SK-N-SH (cell line): ENCODE data around the gene SPSB1. TPM values are rescaled to one million over a fixed set of nuclear protein-coding genes. Genes with fewer than 3 reads are reported as not detected.

ENCODE experiments used
- CTCF ChIA-PET: fragments of 300-600, 350-600 bp; formaldehyde crosslinking; extraction: SDS; loops from one replicate; lab custom pipeline; 2021; lab: Yijun Ruan, JAX
- POLR2A ChIA-PET: fragments of 350-600 bp; sonication (Branson Sonifier 250); formaldehyde crosslinking; extraction: SDS; loops from one replicate; lab custom pipeline; 2020; ENCODE audit warnings: antibody characterized with exemption, inconsistent platforms; lab: Yijun Ruan, JAX
- DNase-seq: peaks from one replicate; pipeline ENCODE4 v3.0.0; 2012
- H2AFZ ChIP-seq: fragments of 200-600 bp; sonication (generic); 2 replicates; pipeline ENCODE4 v1.8.1; 2016; ENCODE audit warnings: antibody characterized with exemption, mild to moderate bottlenecking, low read depth
- H3F3A ChIP-seq: fragments of 200-600 bp; sonication (generic); replicated peaks from 2 replicates; pipeline ENCODE3; 2016; ENCODE audit warnings: antibody characterized with exemption, mild to moderate bottlenecking; ENCODE audit not compliant: insufficient read depth
- H3K27ac ChIP-seq, 2 experiments: fragments of 200-500 bp in 1 of 2; fragments of 200-600 bp in 1 of 2; sonication (Bioruptor generic) in 1 of 2; sonication (generic), shearing (Covaris generic) in 1 of 2; 2 replicates each; pipeline versions ENCODE4 v1.5.1 to v1.6.1; 2014 to 2016; ENCODE audit warnings: low read depth in 2 of 2, inconsistent platforms in 1 of 2, low read length in 1 of 2, mild to moderate bottlenecking in 1 of 2, mixed read lengths in 1 of 2
- H3K27me3 ChIP-seq: fragments of 200-600 bp; sonication (generic), shearing (Covaris generic); 2 replicates; pipeline ENCODE4 v1.6.1; 2016; ENCODE audit warnings: mixed run types; ENCODE audit not compliant: insufficient read depth
- H3K36me3 ChIP-seq, 2 experiments: fragments of 200-500 bp in 1 of 2; fragments of 200-600 bp in 1 of 2; sonication (Bioruptor generic) in 1 of 2; sonication (generic) in 1 of 2; replicated peaks in 1 of 2; 2 replicates each; pipeline versions ENCODE3 to v1.5.1; 2014 to 2016; ENCODE audit warnings: low read length in 1 of 2, mild to moderate bottlenecking in 1 of 2; ENCODE audit not compliant: insufficient read depth in 2 of 2, control insufficient read depth in 1 of 2
- H3K4me1 ChIP-seq, 2 experiments: fragments of 200-500 bp in 1 of 2; fragments of 200-600 bp in 1 of 2; sonication (Bioruptor generic) in 1 of 2; sonication (generic), shearing (Covaris generic) in 1 of 2; 2 replicates each; pipeline versions ENCODE4 v1.5.1 to v1.6.1; 2014 to 2016; ENCODE audit warnings: low read depth in 1 of 2, low read length in 1 of 2, mixed run types in 1 of 2; ENCODE audit not compliant: insufficient read depth in 2 of 2, control insufficient read depth in 1 of 2
- H3K4me2 ChIP-seq: fragments of 200-600 bp; sonication (generic), shearing (Covaris generic); 2 replicates; pipeline ENCODE4 v1.6.1; 2017; ENCODE audit warnings: mixed run types
- H3K4me3 ChIP-seq, 2 experiments: fragments of 200-500 bp in 1 of 2; fragments of 200-600 bp in 1 of 2; sonication (Bioruptor generic) in 1 of 2; sonication (generic), shearing (Covaris generic) in 1 of 2; 2 replicates each; pipeline versions ENCODE4 v1.5.1 to v1.8.1; 2014 to 2016; ENCODE audit warnings: low read depth in 2 of 2, inconsistent platforms in 1 of 2, low read length in 1 of 2, mild to moderate bottlenecking in 1 of 2, mixed read lengths in 1 of 2, moderate library complexity in 1 of 2
- H3K79me2 ChIP-seq: fragments of 200-600 bp; sonication (generic); 2 replicates; pipeline ENCODE4 v1.8.1; 2017; ENCODE audit warnings: mild to moderate bottlenecking; ENCODE audit not compliant: insufficient read depth
- H3K9ac ChIP-seq: fragments of 200-600 bp; sonication (generic); 2 replicates; pipeline ENCODE4 v1.6.1; 2017; ENCODE audit warnings: mixed run types
- H3K9me2 ChIP-seq: fragments of 200-600 bp; sonication (generic); 2 replicates; pipeline ENCODE4 v1.6.1; 2017; ENCODE audit warnings: mixed run types
- H3K9me3 ChIP-seq: fragments of 200-600 bp; sonication (generic); 2 replicates; pipeline ENCODE4 v1.6.1; 2017; ENCODE audit warnings: mixed run types, mild to moderate bottlenecking, moderate library complexity
- H4K20me1 ChIP-seq: fragments of 200-600 bp; sonication (generic); 2 replicates; pipeline ENCODE4 v1.6.1; 2017; ENCODE audit warnings: mild to moderate bottlenecking, mixed run types; ENCODE audit not compliant: insufficient read depth
- ELF1 ChIP-seq: IDR thresholded peaks from 2 replicates; pipeline ENCODE4 v1.4.0; 2012
- FOSL2 ChIP-seq: IDR thresholded peaks from 2 replicates; pipeline ENCODE4 v1.4.0; 2012; ENCODE audit warnings: low read depth, mild to moderate bottlenecking, moderate library complexity, borderline replicate concordance
- GATA2 ChIP-seq: sonication (generic); formaldehyde crosslinking; IDR thresholded peaks from 2 replicates; pipeline ENCODE4 v1.5.0; 2020; ENCODE audit warnings: mild to moderate bottlenecking, missing genetic modification reagents
- JUND ChIP-seq: IDR thresholded peaks from 2 replicates; pipeline ENCODE4 v1.4.0; 2012
- MAX ChIP-seq: IDR thresholded peaks from 2 replicates; pipeline ENCODE4 v1.4.0; 2012; ENCODE audit warnings: low read depth
- MEF2A ChIP-seq: IDR thresholded peaks from 2 replicates; pipeline ENCODE4 v1.4.0; 2012; ENCODE audit warnings: low read depth, borderline replicate concordance
- NFIC ChIP-seq: IDR thresholded peaks from 2 replicates; pipeline ENCODE4 v1.4.0; 2012; ENCODE audit warnings: borderline replicate concordance
- NRF1 ChIP-seq: IDR thresholded peaks from 2 replicates; pipeline ENCODE4 v1.6.1; 2012; ENCODE audit warnings: low read depth, mild to moderate bottlenecking, low read length
- PBX3 ChIP-seq: IDR thresholded peaks from 2 replicates; pipeline ENCODE4; 2012
- POLR2AphosphoS5 ChIP-seq: IDR thresholded peaks from 2 replicates; pipeline ENCODE4 v1.6.1; 2012; ENCODE audit warnings: low read depth, low read length
- RAD21 ChIP-seq: IDR thresholded peaks from 2 replicates; pipeline ENCODE4 v1.6.1; 2012; ENCODE audit warnings: mild to moderate bottlenecking, low read length
- RCOR1 ChIP-seq: fragments of 150-350 bp; IDR thresholded peaks from 2 replicates; pipeline ENCODE4 v1.6.1; 2017; ENCODE audit warnings: antibody characterized with exemption, low read length
- RFX5 ChIP-seq: IDR thresholded peaks from 2 replicates; pipeline ENCODE4 v1.6.1; 2012; ENCODE audit warnings: mild to moderate bottlenecking, improper control_type of control experiment, low read length
- RXRA ChIP-seq: IDR thresholded peaks from 2 replicates; pipeline ENCODE4 v1.4.0; 2012; ENCODE audit warnings: low read depth, mild to moderate bottlenecking, borderline replicate concordance
- SIN3A ChIP-seq: IDR thresholded peaks from 2 replicates; pipeline ENCODE4 v1.6.1; 2012; ENCODE audit warnings: low read depth, mild to moderate bottlenecking, low read length, moderate library complexity, borderline replicate concordance
- SMC3 ChIP-seq: IDR thresholded peaks from 2 replicates; pipeline ENCODE4 v1.6.1; 2012; ENCODE audit warnings: low read depth, low read length, improper control_type of control experiment
- TAF1 ChIP-seq: IDR thresholded peaks from 2 replicates; pipeline ENCODE4 v1.6.1; 2012; ENCODE audit warnings: low read depth, mild to moderate bottlenecking, low read length, moderate library complexity, borderline replicate concordance
- TCF12 ChIP-seq: IDR thresholded peaks from 2 replicates; pipeline ENCODE4 v1.4.0; 2012
- USF1 ChIP-seq: IDR thresholded peaks from 2 replicates; pipeline ENCODE4 v1.4.0; 2012; ENCODE audit warnings: low read depth, borderline replicate concordance
- YY1 ChIP-seq: IDR thresholded peaks from 2 replicates; pipeline ENCODE4 v1.4.0; 2012; ENCODE audit warnings: low read depth, mild to moderate bottlenecking
- WGBS: methylation state at CpG from one replicate; pipeline ENCODE4 v1.1.6; 2017; ENCODE audit warnings: low lambda C conversion rate; 5-methylcytosine and 5-hydroxymethylcytosine counted together
- polyA plus RNA-seq, 3 experiments: library from polyadenylated mRNA; depleted of rRNA; stranded (reverse); fragments of >200 nt; gene quantifications; 2 replicates each; pipeline ENCODE4 v1.2.3, GENCODE V29; 2012
- TF ChIP-seq, protein P1 (sequence below): fragments of 150-350 bp; IDR thresholded peaks from 2 replicates; pipeline ENCODE4 v1.6.1; 2016; ENCODE audit warnings: mild to moderate bottlenecking, low read depth, low read length
- TF ChIP-seq, protein P2 (sequence below): IDR thresholded peaks from 2 replicates; pipeline ENCODE4 v1.4.0; 2012; ENCODE audit warnings: low read depth, borderline replicate concordance

SPSB1 gene
- polyA plus RNA-seq, 1 of the 3 experiments (the other 2 are of a cell fraction), result 9.2 TPM

- no peaks in the 10 kb centered on the region for H3K9me2 ChIP-seq
- H3F3A ChIP-seq, result no peaks in the 10 kb centered on the region
- H3K79me2 ChIP-seq, result peaks cover 30% of the 10 kb centered on the region
- no peak overlapping the region for H3K4me2 ChIP-seq
- DNase-seq, result no peak
- peaks cover 0 to 15% of the 10 kb centered on the region in 2 experiments; a peak in 1 of 4 replicates for H3K4me1 ChIP-seq
- POLR2A ChIA-PET, result no interaction called here
- peaks cover 41% of the 10 kb centered on the region for H4K20me1 ChIP-seq
- no peak for TF ChIP-seq GATA2 (CRISPR knock-in tag)
- no peak for TF ChIP-seq TAF1
- no peak for TF ChIP-seq MAX
- TF ChIP-seq, protein P1, sequence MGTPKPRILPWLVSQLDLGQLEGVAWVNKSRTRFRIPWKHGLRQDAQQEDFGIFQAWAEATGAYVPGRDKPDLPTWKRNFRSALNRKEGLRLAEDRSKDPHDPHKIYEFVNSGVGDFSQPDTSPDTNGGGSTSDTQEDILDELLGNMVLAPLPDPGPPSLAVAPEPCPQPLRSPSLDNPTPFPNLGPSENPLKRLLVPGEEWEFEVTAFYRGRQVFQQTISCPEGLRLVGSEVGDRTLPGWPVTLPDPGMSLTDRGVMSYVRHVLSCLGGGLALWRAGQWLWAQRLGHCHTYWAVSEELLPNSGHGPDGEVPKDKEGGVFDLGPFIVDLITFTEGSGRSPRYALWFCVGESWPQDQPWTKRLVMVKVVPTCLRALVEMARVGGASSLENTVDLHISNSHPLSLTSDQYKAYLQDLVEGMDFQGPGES, result no peak
- H3K36me3 ChIP-seq, result no peaks in the 10 kb centered on the region
- H3K9me3 ChIP-seq, result no peaks in the 10 kb centered on the region
- no peak overlapping the region for H2AFZ ChIP-seq
- no peak overlapping the region for H3K27ac ChIP-seq
- no peak overlapping the region for H3K4me3 ChIP-seq
- H3K27me3 ChIP-seq, result no peaks in the 10 kb centered on the region
- WGBS, result 94% methylated on average over 10 of the region's 10 CpGs
- no peak overlapping the region for H3K9ac ChIP-seq
- CTCF ChIA-PET, result interaction anchor here (1.0 to 1.2 kb wide), 2 partner anchors 14 to 144 kb away, joined by 3 read pairs; no protein-coding TSS in a partner anchor
These were observed 18.3 kb downstream of the SPSB1 start for GRCh38 chr1:9311029-9311428.

DNA sequence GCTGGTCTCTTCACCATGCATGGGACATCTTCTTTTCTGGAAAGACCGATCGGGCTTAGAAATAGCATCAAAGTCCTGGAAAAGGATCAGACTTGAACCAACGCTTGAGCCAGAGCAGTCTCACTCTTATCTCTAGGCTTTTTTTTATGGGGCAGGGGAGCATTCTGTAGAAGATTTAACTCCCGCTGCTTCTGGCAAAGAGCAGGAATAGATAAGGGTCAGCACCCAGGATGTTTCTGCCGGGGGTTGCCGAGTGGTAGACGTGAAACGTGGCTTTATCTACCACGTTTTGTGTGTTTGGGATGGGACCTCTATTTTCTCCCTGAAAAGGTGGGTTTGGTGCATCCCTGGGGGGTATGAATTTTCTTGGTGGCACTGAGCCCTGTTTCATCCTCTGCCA is 18.8 kb downstream of the SPSB1 start:
- ChIA-PET POLR2A (no interaction called here), CTCF (interaction anchor here (1.1 kb wide), 1 partner anchor 22 kb away, joined by 3 read pairs; no protein-coding TSS in a partner anchor)
- no peak overlapping the region for H3K9ac ChIP-seq
- WGBS, result 90% methylated on average over 9 of the region's 9 CpGs
- no peak overlapping the region for H3K4me3 ChIP-seq
- no peaks in the 10 kb centered on the region for H3K27me3 ChIP-seq
- H3K27ac ChIP-seq, result no peak overlapping the region
- H3K9me3 ChIP-seq, result no peaks in the 10 kb centered on the region
- no peak for TF ChIP-seq SIN3A
- TF ChIP-seq NFIC, result no peak
- TF ChIP-seq TCF12, result no peak
- no peak for TF ChIP-seq NRF1
- no peak for TF ChIP-seq RCOR1
- TF ChIP-seq JUND, result no peak
- no peak for TF ChIP-seq ELF1
- no peak for TF ChIP-seq RAD21
- TF ChIP-seq SMC3, result no peak
- TF ChIP-seq, protein P2, sequence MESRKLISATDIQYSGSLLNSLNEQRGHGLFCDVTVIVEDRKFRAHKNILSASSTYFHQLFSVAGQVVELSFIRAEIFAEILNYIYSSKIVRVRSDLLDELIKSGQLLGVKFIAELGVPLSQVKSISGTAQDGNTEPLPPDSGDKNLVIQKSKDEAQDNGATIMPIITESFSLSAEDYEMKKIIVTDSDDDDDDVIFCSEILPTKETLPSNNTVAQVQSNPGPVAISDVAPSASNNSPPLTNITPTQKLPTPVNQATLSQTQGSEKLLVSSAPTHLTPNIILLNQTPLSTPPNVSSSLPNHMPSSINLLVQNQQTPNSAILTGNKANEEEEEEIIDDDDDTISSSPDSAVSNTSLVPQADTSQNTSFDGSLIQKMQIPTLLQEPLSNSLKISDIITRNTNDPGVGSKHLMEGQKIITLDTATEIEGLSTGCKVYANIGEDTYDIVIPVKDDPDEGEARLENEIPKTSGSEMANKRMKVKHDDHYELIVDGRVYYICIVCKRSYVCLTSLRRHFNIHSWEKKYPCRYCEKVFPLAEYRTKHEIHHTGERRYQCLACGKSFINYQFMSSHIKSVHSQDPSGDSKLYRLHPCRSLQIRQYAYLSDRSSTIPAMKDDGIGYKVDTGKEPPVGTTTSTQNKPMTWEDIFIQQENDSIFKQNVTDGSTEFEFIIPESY, result no peak
- TF ChIP-seq MEF2A, result no peak
- TF ChIP-seq MAX, result no peak
- no peak for TF ChIP-seq RXRA
- TF ChIP-seq RFX5, result no peak
- TF ChIP-seq YY1, result no peak
- no peak for TF ChIP-seq PBX3
- no peak for TF ChIP-seq FOSL2
- TF ChIP-seq USF1, result no peak
- TF ChIP-seq, protein P1, result no peak
- TF ChIP-seq POLR2AphosphoS5, result no peak
- H3K9me2 ChIP-seq, result no peaks in the 10 kb centered on the region
- H3K4me2 ChIP-seq, result no peak overlapping the region
- H3F3A ChIP-seq, result no peaks in the 10 kb centered on the region
- H2AFZ ChIP-seq, result no peak overlapping the region
- peaks cover 0 to 15% of the 10 kb centered on the region in 2 experiments; a peak in 1 of 4 replicates for H3K4me1 ChIP-seq
- peaks cover 40% of the 10 kb centered on the region for H4K20me1 ChIP-seq
- H3K79me2 ChIP-seq, result peaks cover 29% of the 10 kb centered on the region
- no peak for DNase-seq
- H3K36me3 ChIP-seq, result no peaks in the 10 kb centered on the region
